ENCODE results near the gene GPR35. TPM values are rescaled to one million over a fixed set of nuclear protein-coding genes. Genes with fewer than 3 reads are reported as not detected.

GPR35 gene
- total RNA-seq, 1 experiment from 2014 or later = 4.2 TPM

GRCh38 chr2:240631548-240632305 is 6.4 kb downstream of the GPR35 start:
- no peak overlapping the region for H3K27ac ChIP-seq (ENCODE audit: low read depth, low read length)
- H3K27me3 ChIP-seq (ENCODE audit: insufficient read depth, low read length) = no peaks in the 10 kb centered on the region
- H3K36me3 ChIP-seq (ENCODE audit: control insufficient read depth in 1 of 2, insufficient read depth in 2 of 2, low read length in 2 of 2) = no peaks in the 10 kb centered on the region
- H3K79me2 ChIP-seq (ENCODE audit: insufficient read depth, low read length) = no peaks in the 10 kb centered on the region
- H3K4me3 ChIP-seq (replicated peaks in 1 of 2; ENCODE audit: low read depth in 1 of 2, low read length in 2 of 2) = no peak overlapping the region
- TF ChIP-seq SIN3A (IDR thresholded peaks at IDR 0.05; ENCODE audit: low read depth) (no peak), EZH2 (IDR thresholded peaks at IDR 0.05) (no peak), RAD21 (IDR thresholded peaks at IDR 0.05; ENCODE audit: low read depth) (no peak), TCF7L2 (IDR thresholded peaks at IDR 0.05; ENCODE audit: borderline replicate concordance, extremely low read depth, insufficient read depth, insufficient read length) (no peak), ZBTB33 (IDR thresholded peaks at IDR 0.05; ENCODE audit: extremely low read depth, insufficient replicate concordance, low read length) (no peak), REST (IDR thresholded peaks at IDR 0.05; ENCODE audit: low read depth) (no peak), YY1 (IDR thresholded peaks at IDR 0.05; ENCODE audit: extremely low read depth, insufficient replicate concordance, low read depth, low read length) (no peak), ZFX (IDR thresholded peaks at IDR 0.05) (no peak)
- DNase-seq (ENCODE audit: low read depth, low spot score) (no peak), ATAC-seq (no peak)
- ChIA-PET RAD21 (ENCODE audit: low non-redundant PET in 1 of 2, low total read pairs in 2 of 2, uncharacterized antibody in 2 of 2, unreplicated experiment in 2 of 2) (no interaction called here), POLR2A (no interaction called here), CTCF (no interaction called here)
- no TSS peak for BruUV-seq (replicated peaks)
- no peaks in the 10 kb centered on the region for H4K20me1 ChIP-seq (ENCODE audit: insufficient read depth)
- H3K4me1 ChIP-seq (ENCODE audit: control insufficient read depth in 1 of 2, insufficient read depth in 2 of 2, low read length in 2 of 2) = no peaks in the 10 kb centered on the region
- H3K4me2 ChIP-seq (ENCODE audit: low read length) = no peak overlapping the region
- H3K9ac ChIP-seq (ENCODE audit: low read length) = no peak overlapping the region
- no peak overlapping the region for H2AFZ ChIP-seq (ENCODE audit: low read depth, low read length, poor library complexity, severe bottlenecking)
- peaks cover 5 to 6% of the 10 kb centered on the region in 2 experiments; a peak in 2 of 4 replicates for H3K9me3 ChIP-seq (ENCODE audit: control insufficient read depth in 1 of 2, insufficient read depth in 1 of 2, low read depth in 1 of 2, low read length in 2 of 2)
- intact Hi-C loops (cut with micrococcal nuclease) = no loop called here
- no peaks in the 10 kb centered on the region for H3K9me2 ChIP-seq (ENCODE audit: insufficient read depth)

All from HCT116 (cell line).